ENCODE data around the gene SIN3B. TPM values are rescaled to one million over a fixed set of nuclear protein-coding genes. Genes with fewer than 3 reads are reported as not detected.

Gene SIN3B
- total RNA-seq, 2 donors from 2014 or later = 15.4 to 17.9 TPM

GRCh38 chr19:16829822-16830289, 658 bp downstream of the SIN3B start:
- Histone ChIP-seq H3K27ac (peak overlapping the region; percentile 70 to 88), H3K36me3 (peaks cover 35% of the 10 kb centered on the region), H3K4me3 (peak overlapping the region; percentile 85 to 100), H3K9me3 (no peaks in the 10 kb centered on the region), H3K27me3 (no peaks in the 10 kb centered on the region), H3K4me1 (peaks cover 0 to 21% of the 10 kb centered on the region in 2 donors)
- TF ChIP-seq, protein P1, sequence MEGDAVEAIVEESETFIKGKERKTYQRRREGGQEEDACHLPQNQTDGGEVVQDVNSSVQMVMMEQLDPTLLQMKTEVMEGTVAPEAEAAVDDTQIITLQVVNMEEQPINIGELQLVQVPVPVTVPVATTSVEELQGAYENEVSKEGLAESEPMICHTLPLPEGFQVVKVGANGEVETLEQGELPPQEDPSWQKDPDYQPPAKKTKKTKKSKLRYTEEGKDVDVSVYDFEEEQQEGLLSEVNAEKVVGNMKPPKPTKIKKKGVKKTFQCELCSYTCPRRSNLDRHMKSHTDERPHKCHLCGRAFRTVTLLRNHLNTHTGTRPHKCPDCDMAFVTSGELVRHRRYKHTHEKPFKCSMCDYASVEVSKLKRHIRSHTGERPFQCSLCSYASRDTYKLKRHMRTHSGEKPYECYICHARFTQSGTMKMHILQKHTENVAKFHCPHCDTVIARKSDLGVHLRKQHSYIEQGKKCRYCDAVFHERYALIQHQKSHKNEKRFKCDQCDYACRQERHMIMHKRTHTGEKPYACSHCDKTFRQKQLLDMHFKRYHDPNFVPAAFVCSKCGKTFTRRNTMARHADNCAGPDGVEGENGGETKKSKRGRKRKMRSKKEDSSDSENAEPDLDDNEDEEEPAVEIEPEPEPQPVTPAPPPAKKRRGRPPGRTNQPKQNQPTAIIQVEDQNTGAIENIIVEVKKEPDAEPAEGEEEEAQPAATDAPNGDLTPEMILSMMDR (IDR thresholded peaks at IDR 0.05) = no peak
- DNase-seq (ENCODE audit: low spot score) = no peak

DNA sequence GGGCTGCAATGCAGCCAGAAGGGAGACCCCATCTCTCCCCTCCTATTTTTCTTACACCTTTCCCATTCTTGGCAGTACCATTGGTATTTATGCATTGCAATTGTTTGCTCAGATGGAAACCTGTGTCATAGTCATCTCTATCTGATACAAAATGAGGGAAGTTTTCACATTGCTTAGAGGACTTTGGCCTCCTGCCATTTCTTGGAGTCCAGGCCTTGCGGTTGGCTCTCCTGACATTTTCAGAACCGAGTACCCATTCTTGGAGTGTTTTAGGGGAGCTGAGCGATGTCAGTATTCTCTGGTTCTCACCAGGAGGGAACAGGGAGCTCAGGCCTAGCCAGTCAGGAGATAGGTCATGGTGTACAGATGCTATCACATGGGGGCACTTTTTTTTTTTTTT, 1.5 kb downstream of the SIN3B start:
- Histone ChIP-seq H3K4me1 (peaks cover 0 to 16% of the 10 kb centered on the region in 2 donors), H3K9me3 (no peaks in the 10 kb centered on the region), H3K27ac (peak overlapping the region in 1 of 2 donors; percentile 10), H3K27me3 (no peaks in the 10 kb centered on the region), H3K36me3 (peaks cover 38% of the 10 kb centered on the region), H3K4me3 (no peak overlapping the region)
- no peak for DNase-seq (ENCODE audit: low spot score)
- TF ChIP-seq, protein P1 (IDR thresholded peaks at IDR 0.05) = no peak

- Histone ChIP-seq H3K9me3 (no peaks in the 10 kb centered on the region), H3K27me3 (no peaks in the 10 kb centered on the region), H3K27ac (no peak overlapping the region), H3K36me3 (peaks cover 47% of the 10 kb centered on the region), H3K4me3 (no peak overlapping the region), H3K4me1 (peaks cover 0 to 13% of the 10 kb centered on the region in 2 donors)
- DNase-seq (ENCODE audit: low spot score) = no peak
- TF ChIP-seq, protein P1 (IDR thresholded peaks at IDR 0.05) = no peak
Observed at GRCh38 chr19:16831531-16831930, 2.3 kb downstream of the SIN3B start.

GRCh38 chr19:16834747-16835146, 5.5 kb downstream of the SIN3B start:
- TF ChIP-seq, protein P1 (IDR thresholded peaks at IDR 0.05) = no peak
- Histone ChIP-seq H3K27ac (no peak overlapping the region), H3K4me1 (peaks cover 0 to 18% of the 10 kb centered on the region in 2 donors), H3K9me3 (no peaks in the 10 kb centered on the region), H3K27me3 (no peaks in the 10 kb centered on the region), H3K4me3 (no peak overlapping the region), H3K36me3 (peaks cover 50% of the 10 kb centered on the region)
- no peak for DNase-seq (ENCODE audit: low spot score)

DNA sequence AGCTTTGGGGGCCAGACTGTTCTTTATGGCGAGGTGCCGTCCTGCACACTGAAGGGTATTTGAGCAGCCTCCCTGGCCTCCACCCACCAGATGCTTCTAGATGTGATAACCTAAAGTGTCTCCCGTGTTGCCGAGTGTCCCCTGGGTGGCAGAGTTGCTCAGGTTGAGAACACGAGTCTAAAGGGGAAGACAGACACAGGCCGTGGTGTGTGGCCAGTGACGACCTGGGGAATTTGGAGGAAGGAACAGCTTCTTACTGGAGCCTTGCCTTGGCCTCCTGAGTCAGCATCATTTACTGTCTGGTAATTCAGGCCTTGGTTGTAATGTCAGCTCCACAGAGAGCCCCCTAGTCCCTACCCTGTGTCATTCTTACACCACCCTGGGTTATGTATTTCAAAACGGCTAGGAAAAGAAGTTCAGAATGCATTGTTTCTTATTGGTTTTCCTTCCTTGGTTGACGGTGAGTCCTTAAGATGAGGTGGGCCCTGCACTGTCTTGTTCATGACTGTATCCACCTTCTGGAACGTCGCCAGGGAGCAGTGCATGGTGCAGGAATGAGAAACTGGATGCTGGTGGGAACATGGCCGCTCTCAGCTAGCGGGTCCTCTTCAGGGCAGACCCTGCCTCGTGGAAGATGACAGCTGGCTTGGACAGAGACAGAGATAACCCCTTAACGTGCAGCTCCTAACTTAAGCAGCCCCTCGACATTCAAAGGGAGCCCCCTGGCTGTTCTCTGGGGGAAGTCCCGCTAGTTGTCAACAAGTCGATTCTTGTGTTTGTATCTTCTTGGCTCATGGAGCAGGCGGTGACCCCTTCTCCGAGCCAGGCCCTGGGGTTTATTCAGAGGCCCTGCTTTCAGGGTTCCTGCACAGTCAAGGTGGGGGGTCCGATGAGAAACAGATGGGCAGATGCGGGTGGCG, 7.2 kb downstream of the SIN3B start:
- Histone ChIP-seq H3K4me1 (peaks cover 0 to 7% of the 10 kb centered on the region in 2 donors), H3K4me3 (no peak overlapping the region), H3K9me3 (no peaks in the 10 kb centered on the region), H3K27me3 (no peaks in the 10 kb centered on the region), H3K27ac (no peak overlapping the region), H3K36me3 (peaks cover 65% of the 10 kb centered on the region)
- TF ChIP-seq, protein P1 (IDR thresholded peaks at IDR 0.05) = peak in 1 of 2 donors; percentile 32
- no peak for DNase-seq (ENCODE audit: low spot score)
